Panc1 (cell line): ENCODE data around the gene JDP2.
"Not testable (repeated sequence)": the region's sequence is repeated elsewhere in the genome, so short reads cannot be mapped to it uniquely, and the experiment has no call there.

Experiments used
- CTCF ChIP-seq: fragments of 450-650 bp; IDR thresholded peaks from 2 replicates; pipeline ENCODE4 v1.5.1; 2017; ENCODE audit warnings: mild to moderate bottlenecking
- POLR2AphosphoS5 ChIP-seq: IDR thresholded peaks from 2 replicates; pipeline ENCODE4 v1.6.1; 2012; ENCODE audit warnings: mild to moderate bottlenecking, low read depth, low read length, moderate library complexity
- TCF7L2 ChIP-seq: IDR thresholded peaks from 2 replicates; pipeline ENCODE4 v1.6.1; 2011; ENCODE audit warnings: mild to moderate bottlenecking, low read depth, low read length, inconsistent platforms
- TF ChIP-seq, protein P1 (sequence below), 2 experiments: IDR thresholded peaks; 2 replicates each; pipeline ENCODE4 v1.6.1; 2011 to 2012; ENCODE audit warnings: low read depth in 2 of 2, control low read depth in 1 of 2, low read length in 1 of 2, mild to moderate bottlenecking in 1 of 2, moderate library complexity in 1 of 2; ENCODE audit not compliant: insufficient read depth in 1 of 2

DNA sequence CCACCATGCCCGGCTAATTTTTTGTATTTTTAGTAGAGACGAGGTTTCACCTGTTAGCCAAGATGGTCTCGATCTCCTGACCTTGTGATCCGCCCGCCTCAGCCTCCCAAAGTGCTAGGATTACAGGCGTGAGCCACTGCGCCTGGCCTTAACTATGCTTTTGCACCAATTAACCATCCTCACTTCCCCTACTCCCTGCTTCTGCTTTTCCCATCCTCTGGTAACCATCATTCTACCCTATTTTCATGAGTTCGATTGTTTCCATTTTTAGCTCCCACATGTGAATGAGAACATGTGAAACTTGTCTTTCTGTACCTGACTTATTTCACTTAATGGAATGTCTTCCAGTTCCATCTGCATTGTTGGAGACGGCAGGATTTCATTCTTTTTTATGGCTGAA lies 44.6 kb upstream of the JDP2 start:
- TF ChIP-seq CTCF, TCF7L2, POLR2AphosphoS5: not testable (repeated sequence)
- TF ChIP-seq, protein P1, sequence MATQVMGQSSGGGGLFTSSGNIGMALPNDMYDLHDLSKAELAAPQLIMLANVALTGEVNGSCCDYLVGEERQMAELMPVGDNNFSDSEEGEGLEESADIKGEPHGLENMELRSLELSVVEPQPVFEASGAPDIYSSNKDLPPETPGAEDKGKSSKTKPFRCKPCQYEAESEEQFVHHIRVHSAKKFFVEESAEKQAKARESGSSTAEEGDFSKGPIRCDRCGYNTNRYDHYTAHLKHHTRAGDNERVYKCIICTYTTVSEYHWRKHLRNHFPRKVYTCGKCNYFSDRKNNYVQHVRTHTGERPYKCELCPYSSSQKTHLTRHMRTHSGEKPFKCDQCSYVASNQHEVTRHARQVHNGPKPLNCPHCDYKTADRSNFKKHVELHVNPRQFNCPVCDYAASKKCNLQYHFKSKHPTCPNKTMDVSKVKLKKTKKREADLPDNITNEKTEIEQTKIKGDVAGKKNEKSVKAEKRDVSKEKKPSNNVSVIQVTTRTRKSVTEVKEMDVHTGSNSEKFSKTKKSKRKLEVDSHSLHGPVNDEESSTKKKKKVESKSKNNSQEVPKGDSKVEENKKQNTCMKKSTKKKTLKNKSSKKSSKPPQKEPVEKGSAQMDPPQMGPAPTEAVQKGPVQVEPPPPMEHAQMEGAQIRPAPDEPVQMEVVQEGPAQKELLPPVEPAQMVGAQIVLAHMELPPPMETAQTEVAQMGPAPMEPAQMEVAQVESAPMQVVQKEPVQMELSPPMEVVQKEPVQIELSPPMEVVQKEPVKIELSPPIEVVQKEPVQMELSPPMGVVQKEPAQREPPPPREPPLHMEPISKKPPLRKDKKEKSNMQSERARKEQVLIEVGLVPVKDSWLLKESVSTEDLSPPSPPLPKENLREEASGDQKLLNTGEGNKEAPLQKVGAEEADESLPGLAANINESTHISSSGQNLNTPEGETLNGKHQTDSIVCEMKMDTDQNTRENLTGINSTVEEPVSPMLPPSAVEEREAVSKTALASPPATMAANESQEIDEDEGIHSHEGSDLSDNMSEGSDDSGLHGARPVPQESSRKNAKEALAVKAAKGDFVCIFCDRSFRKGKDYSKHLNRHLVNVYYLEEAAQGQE (IDR thresholded peaks at IDR 0.05; ENCODE audit: insufficient read depth in 1 of 2, low read depth in 2 of 2, low read length in 1 of 2) = not testable (repeated sequence)
